ENCODE results near the gene MAP3K13.
"Not testable (repeated sequence)": the region's sequence is repeated elsewhere in the genome, so short reads cannot be mapped to it uniquely, and the experiment has no call there.

MAP3K13 gene

DNA sequence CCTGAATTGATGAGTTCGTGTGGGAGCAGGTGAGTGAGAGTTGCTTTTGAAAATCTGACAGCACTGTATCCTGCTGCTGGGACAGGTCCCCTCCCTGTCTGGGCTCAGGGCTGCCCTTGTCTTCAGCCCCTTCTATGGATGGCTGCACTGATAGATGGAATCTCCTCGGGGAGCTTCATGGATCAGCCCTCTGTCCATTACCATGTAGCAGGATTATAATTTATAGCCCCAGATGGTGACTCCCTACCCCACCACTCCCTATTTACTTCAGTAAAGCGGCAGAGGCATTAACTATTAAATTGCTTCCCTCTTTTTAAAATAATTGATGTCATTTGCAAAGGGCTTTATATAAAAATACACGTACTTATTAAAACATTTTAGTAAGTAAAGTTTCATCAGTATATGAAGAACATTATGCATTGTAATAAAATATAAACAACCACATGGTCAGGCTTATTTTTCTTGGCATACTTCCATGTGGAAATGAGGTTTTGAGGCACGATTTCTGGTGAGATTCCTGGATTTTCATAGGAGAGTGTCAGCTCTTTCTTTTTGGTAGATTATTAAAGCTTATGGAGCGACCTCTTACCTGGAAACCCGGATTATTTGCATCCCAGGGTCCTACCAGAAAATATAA, 38.5 kb downstream of the MAP3K13 start:
- H3K27ac ChIP-seq (ENCODE audit: low read depth, low read length): no peak overlapping the region
- H3K4me1 ChIP-seq (ENCODE audit: insufficient read depth, low read length): no peaks in the 10 kb centered on the region
- H3K9me3 ChIP-seq (ENCODE audit: insufficient read depth, low read depth, low read length): no peaks in the 10 kb centered on the region
- H3K9ac ChIP-seq (ENCODE audit: low read depth, low read length): no peak overlapping the region
- no peaks in the 10 kb centered on the region for H3K36me3 ChIP-seq (ENCODE audit: insufficient read depth, low read length)
- WGBS: 80% methylated on average over 4 of the region's 7 CpGs
- no peaks in the 10 kb centered on the region for H3K27me3 ChIP-seq (ENCODE audit: insufficient read depth, low read length)
- H3K4me3 ChIP-seq (ENCODE audit: low read length): no peak overlapping the region

DNA sequence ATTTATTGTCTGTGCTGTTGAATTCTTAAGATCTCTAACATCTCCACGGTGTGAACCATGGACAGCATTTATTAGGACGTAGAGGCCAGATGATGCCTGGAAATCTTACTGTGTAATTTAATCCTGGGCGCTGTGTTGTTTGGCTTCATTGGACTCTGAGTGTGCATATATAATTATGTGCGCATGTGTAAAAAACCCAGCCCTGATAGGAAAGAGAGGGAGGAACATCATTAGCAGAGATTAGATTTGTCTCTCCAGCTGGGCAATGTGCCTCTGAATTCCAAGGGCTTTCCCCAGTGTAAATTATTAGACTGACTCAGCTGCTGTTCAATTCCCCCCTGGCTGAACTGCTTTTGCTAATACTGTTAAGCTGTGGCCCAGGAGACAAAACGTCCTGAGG, 39.6 kb downstream of the MAP3K13 start:
- Histone ChIP-seq H3K27ac (ENCODE audit: low read depth, low read length) (no peak overlapping the region), H3K4me1 (ENCODE audit: insufficient read depth, low read length) (no peaks in the 10 kb centered on the region), H3K9ac (ENCODE audit: low read depth, low read length) (no peak overlapping the region), H3K4me3 (ENCODE audit: low read length) (no peak overlapping the region), H3K9me3 (ENCODE audit: insufficient read depth, low read depth, low read length) (no peaks in the 10 kb centered on the region), H3K36me3 (ENCODE audit: insufficient read depth, low read length) (no peaks in the 10 kb centered on the region), H3K27me3 (ENCODE audit: insufficient read depth, low read length) (no peaks in the 10 kb centered on the region)
- 87% methylated on average over 5 of the region's 5 CpGs for WGBS

GRCh38 chr3:185403002-185403401, 40.1 kb downstream of the MAP3K13 start:
- Histone ChIP-seq H3K9me3 (ENCODE audit: insufficient read depth, low read depth, low read length) (no peaks in the 10 kb centered on the region), H3K27me3 (ENCODE audit: insufficient read depth, low read length) (no peaks in the 10 kb centered on the region), H3K4me3 (ENCODE audit: low read length) (no peak overlapping the region), H3K9ac (ENCODE audit: low read depth, low read length) (no peak overlapping the region), H3K36me3 (ENCODE audit: insufficient read depth, low read length) (no peaks in the 10 kb centered on the region), H3K4me1 (ENCODE audit: insufficient read depth, low read length) (no peaks in the 10 kb centered on the region), H3K27ac (ENCODE audit: low read depth, low read length) (no peak overlapping the region)
- WGBS: 74% methylated on average over 3 of the region's 3 CpGs

GRCh38 chr3:185405243-185405642, 42.3 kb downstream of the MAP3K13 start:
- Histone ChIP-seq H3K27me3 (ENCODE audit: insufficient read depth, low read length) (no peaks in the 10 kb centered on the region), H3K36me3 (ENCODE audit: insufficient read depth, low read length) (no peaks in the 10 kb centered on the region), H3K27ac (ENCODE audit: low read depth, low read length) (no peak overlapping the region), H3K9me3 (ENCODE audit: insufficient read depth, low read depth, low read length) (no peaks in the 10 kb centered on the region), H3K9ac (ENCODE audit: low read depth, low read length) (no peak overlapping the region), H3K4me3 (ENCODE audit: low read length) (no peak overlapping the region), H3K4me1 (ENCODE audit: insufficient read depth, low read length) (no peaks in the 10 kb centered on the region)
- 88% methylated on average over 3 of the region's 4 CpGs for WGBS

GRCh38 chr3:185405664-185406063, 42.7 kb downstream of the MAP3K13 start:
- H3K27ac ChIP-seq (ENCODE audit: low read depth, low read length): no peak overlapping the region
- no peaks in the 10 kb centered on the region for H3K27me3 ChIP-seq (ENCODE audit: insufficient read depth, low read length)
- no peaks in the 10 kb centered on the region for H3K9me3 ChIP-seq (ENCODE audit: insufficient read depth, low read depth, low read length)
- H3K36me3 ChIP-seq (ENCODE audit: insufficient read depth, low read length): no peaks in the 10 kb centered on the region
- 90% methylated on average over 3 of the region's 3 CpGs for WGBS
- no peak overlapping the region for H3K4me3 ChIP-seq (ENCODE audit: low read length)
- H3K4me1 ChIP-seq (ENCODE audit: insufficient read depth, low read length): no peaks in the 10 kb centered on the region
- H3K9ac ChIP-seq (ENCODE audit: low read depth, low read length): no peak overlapping the region

GRCh38 chr3:185406121-185406620, 43.2 kb downstream of the MAP3K13 start:
- Histone ChIP-seq H3K9ac (ENCODE audit: low read depth, low read length) (no peak overlapping the region), H3K4me3 (ENCODE audit: low read length) (no peak overlapping the region), H3K9me3 (ENCODE audit: insufficient read depth, low read depth, low read length) (no peaks in the 10 kb centered on the region), H3K36me3 (ENCODE audit: insufficient read depth, low read length) (no peaks in the 10 kb centered on the region), H3K4me1 (ENCODE audit: insufficient read depth, low read length) (no peaks in the 10 kb centered on the region), H3K27me3 (ENCODE audit: insufficient read depth, low read length) (no peaks in the 10 kb centered on the region), H3K27ac (ENCODE audit: low read depth, low read length) (no peak overlapping the region)
- 82% methylated on average over 1 of the region's 1 CpG for WGBS

DNA sequence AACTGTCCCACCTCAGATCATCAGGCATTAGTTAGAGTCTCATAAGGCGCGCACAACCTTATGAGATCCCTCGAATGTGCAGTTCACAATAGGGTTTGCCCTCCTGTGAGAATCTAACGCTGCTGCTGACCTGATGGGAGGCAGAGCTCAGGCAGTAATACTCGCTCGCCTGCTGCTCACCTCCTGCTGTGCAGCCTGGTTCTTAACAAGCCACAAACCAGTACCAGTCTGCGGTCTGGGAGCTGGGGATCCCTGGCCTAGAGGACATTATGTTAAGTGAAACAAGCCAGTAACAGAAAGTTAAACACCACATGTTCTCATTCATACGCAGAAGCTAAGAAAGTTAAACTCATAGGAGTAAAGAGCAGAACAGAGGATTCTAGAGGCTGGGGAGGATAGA, 47.0 kb downstream of the MAP3K13 start:
- Histone ChIP-seq H3K9ac (ENCODE audit: low read depth, low read length) (no peak overlapping the region), H3K4me1 (ENCODE audit: insufficient read depth, low read length) (no peaks in the 10 kb centered on the region), H3K4me3 (ENCODE audit: low read length) (no peak overlapping the region), H3K27ac (ENCODE audit: low read depth, low read length) (no peak overlapping the region), H3K9me3 (ENCODE audit: insufficient read depth, low read depth, low read length) (no peaks in the 10 kb centered on the region), H3K27me3 (ENCODE audit: insufficient read depth, low read length) (no peaks in the 10 kb centered on the region), H3K36me3 (ENCODE audit: insufficient read depth, low read length) (no peaks in the 10 kb centered on the region)
- WGBS: 51% methylated on average over 8 of the region's 8 CpGs

- Histone ChIP-seq H3K27me3 (ENCODE audit: insufficient read depth, low read length) (no peaks in the 10 kb centered on the region), H3K4me3 (ENCODE audit: low read length) (no peak overlapping the region), H3K27ac (ENCODE audit: low read depth, low read length) (no peak overlapping the region), H3K9ac (ENCODE audit: low read depth, low read length) (no peak overlapping the region), H3K4me1 (ENCODE audit: insufficient read depth, low read length) (no peaks in the 10 kb centered on the region), H3K9me3 (ENCODE audit: insufficient read depth, low read depth, low read length) (no peaks in the 10 kb centered on the region), H3K36me3 (ENCODE audit: insufficient read depth, low read length) (no peaks in the 10 kb centered on the region)
- WGBS: 100% methylated on average over 1 of the region's 1 CpG
These were observed 48.2 kb downstream of the MAP3K13 start for GRCh38 chr3:185411133-185411532.

DNA sequence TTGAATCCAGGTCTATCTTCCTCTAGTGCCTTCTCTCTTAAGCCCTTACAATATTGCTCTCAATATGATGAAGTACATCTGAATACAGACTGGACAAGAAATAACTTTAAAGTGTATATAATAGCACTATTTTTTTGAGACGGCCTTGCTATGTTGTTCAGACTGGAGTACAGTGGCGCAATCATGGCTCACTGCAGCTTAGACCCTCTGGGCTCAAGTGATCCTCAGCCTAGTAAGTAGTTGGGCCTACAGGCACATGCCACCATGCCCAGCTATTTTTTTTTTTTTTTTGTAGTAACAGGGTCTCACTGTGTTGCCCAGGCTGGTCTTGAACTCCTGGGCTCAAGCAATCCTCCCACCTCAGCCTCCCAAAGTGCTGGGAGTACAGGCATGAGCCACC, 53.6 kb downstream of the MAP3K13 start:
- no peak overlapping the region for H3K27ac ChIP-seq (ENCODE audit: low read depth, low read length)
- no peaks in the 10 kb centered on the region for H3K36me3 ChIP-seq (ENCODE audit: insufficient read depth, low read length)
- no peaks in the 10 kb centered on the region for H3K27me3 ChIP-seq (ENCODE audit: insufficient read depth, low read length)
- no peak overlapping the region for H3K9ac ChIP-seq (ENCODE audit: low read depth, low read length)
- WGBS: 97% methylated on average over 2 of the region's 2 CpGs
- no peak overlapping the region for H3K4me3 ChIP-seq (ENCODE audit: low read length)
- H3K9me3 ChIP-seq (ENCODE audit: insufficient read depth, low read depth, low read length): no peaks in the 10 kb centered on the region
- H3K4me1 ChIP-seq (ENCODE audit: insufficient read depth, low read length): no peaks in the 10 kb centered on the region

DNA sequence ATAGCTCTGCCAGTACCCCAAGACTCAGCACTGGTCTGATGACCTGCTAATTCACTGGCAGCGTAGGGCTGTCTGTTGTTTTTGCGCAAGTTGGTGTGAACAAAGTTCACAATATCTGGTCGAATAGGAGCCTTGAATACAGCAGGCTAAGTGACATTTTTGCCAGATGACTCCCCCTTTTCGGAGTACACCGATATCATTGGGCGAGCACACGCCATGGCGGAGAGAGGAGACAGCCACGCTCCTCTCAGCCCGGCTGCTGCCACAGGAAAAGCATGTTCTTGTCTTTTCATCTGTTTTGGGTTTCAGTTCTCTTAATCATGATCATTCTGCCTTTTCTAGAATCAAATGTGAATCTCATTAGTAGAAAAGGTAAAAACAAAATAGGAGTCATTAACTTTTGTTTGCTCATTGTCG, 55.6 kb downstream of the MAP3K13 start:
- H3K9me3 ChIP-seq (ENCODE audit: insufficient read depth, low read depth, low read length); H3K36me3 ChIP-seq (ENCODE audit: insufficient read depth, low read length); H3K27me3 ChIP-seq (ENCODE audit: insufficient read depth, low read length); H3K27ac ChIP-seq (ENCODE audit: low read depth, low read length); H3K4me1 ChIP-seq (ENCODE audit: insufficient read depth, low read length); H3K4me3 ChIP-seq (ENCODE audit: low read length); H3K9ac ChIP-seq (ENCODE audit: low read depth, low read length): not testable (repeated sequence)
- 96% methylated on average over 10 of the region's 11 CpGs for WGBS

DNA sequence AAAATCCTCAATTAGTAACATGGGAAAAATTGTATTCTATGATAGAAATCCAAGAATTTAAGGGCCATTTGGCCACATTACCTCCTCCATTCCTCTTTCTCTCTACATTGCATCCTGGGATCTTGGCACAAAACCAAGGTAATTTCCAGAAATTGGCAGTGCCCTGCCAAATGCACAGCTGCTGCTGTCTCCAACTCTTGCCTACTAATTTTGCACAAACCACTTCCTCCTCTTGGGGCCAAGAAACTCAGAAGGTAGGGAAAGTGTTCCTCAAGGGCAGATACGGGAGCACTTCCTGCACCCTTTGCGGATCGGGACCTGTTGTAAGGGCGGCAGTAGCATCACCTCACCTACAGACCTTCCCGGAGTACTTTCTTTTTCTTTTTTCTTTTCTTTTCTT, 57.8 kb downstream of the MAP3K13 start:
- no peaks in the 10 kb centered on the region for H3K4me1 ChIP-seq (ENCODE audit: insufficient read depth, low read length)
- H3K36me3 ChIP-seq (ENCODE audit: insufficient read depth, low read length): no peaks in the 10 kb centered on the region

More for the DNA sequence above, 57.8 kb downstream of the MAP3K13 start:
- no peak overlapping the region for H3K4me3 ChIP-seq (ENCODE audit: low read length)
- H3K27ac ChIP-seq (ENCODE audit: low read depth, low read length): no peak overlapping the region
- no peaks in the 10 kb centered on the region for H3K27me3 ChIP-seq (ENCODE audit: insufficient read depth, low read length)
- no peaks in the 10 kb centered on the region for H3K9me3 ChIP-seq (ENCODE audit: insufficient read depth, low read depth, low read length)
- H3K9ac ChIP-seq (ENCODE audit: low read depth, low read length): no peak overlapping the region
- 91% methylated on average over 5 of the region's 5 CpGs for WGBS
